Neural crest cell (in vitro differentiated cells): ENCODE results near the gene PACRG. TPM values are rescaled to one million over a fixed set of nuclear protein-coding genes. Genes with fewer than 3 reads are reported as not detected.

Source experiments
- DNase-seq: peaks from one replicate; pipeline ENCODE4 v3.0.0; 2021; ENCODE audit warnings: low read depth, mixed read lengths, low spot score
- H3K27ac Mint-ChIP-seq: one replicate; pipeline ENCODE4 v1.8.0; 2021; ENCODE audit warnings: mild to moderate bottlenecking, mixed read lengths; ENCODE audit not compliant: unreplicated experiment
- H3K27me3 Mint-ChIP-seq: 2 replicates; pipeline ENCODE4 v1.8.0; 2021; ENCODE audit warnings: low read depth, mild to moderate bottlenecking, mixed read lengths
- H3K36me3 Mint-ChIP-seq: 2 replicates; pipeline ENCODE4 v1.8.0; 2021; ENCODE audit warnings: low read depth, mild to moderate bottlenecking, mixed read lengths
- H3K4me1 Mint-ChIP-seq: 2 replicates; pipeline ENCODE4 v1.8.0; 2021; ENCODE audit warnings: mixed read lengths
- H3K4me3 Mint-ChIP-seq: one replicate; pipeline ENCODE4 v1.8.0; 2021; ENCODE audit warnings: mild to moderate bottlenecking, mixed read lengths
- H3K9me3 Mint-ChIP-seq: 2 replicates; pipeline ENCODE4 v1.8.0; 2021; ENCODE audit warnings: mixed read lengths
- CTCF ChIP-seq: fragments of 200-600 bp; sonication (generic); conservative IDR thresholded peaks from 2 replicates; pipeline ENCODE4 v1.5.0; 2021; ENCODE audit warnings: antibody characterized with exemption, mild to moderate bottlenecking
- total RNA-seq: library from RNA; stranded (reverse); gene quantifications from 2 replicates; pipeline ENCODE4 v1.2.1, GENCODE V29; 2021

The PACRG gene
- total RNA-seq, 1 donor from 2014 or later, result 1.8 TPM

GRCh38 chr6:163008626-163009025, 280.9 kb downstream of the PACRG start:
- Mint-ChIP-seq H3K27ac (no peak overlapping the region), H3K4me1 (peaks cover 5% of the 10 kb centered on the region), H3K9me3 (peaks cover 6% of the 10 kb centered on the region), H3K36me3 (no peaks in the 10 kb centered on the region), H3K4me3 (no peak overlapping the region), H3K27me3 (no peaks in the 10 kb centered on the region)
- DNase-seq, result no peak
- no peak for TF ChIP-seq CTCF

- H3K9me3 Mint-ChIP-seq, result peaks cover 6% of the 10 kb centered on the region
These were observed 282.4 kb downstream of the PACRG start for GRCh38 chr6:163010145-163010544.

DNA sequence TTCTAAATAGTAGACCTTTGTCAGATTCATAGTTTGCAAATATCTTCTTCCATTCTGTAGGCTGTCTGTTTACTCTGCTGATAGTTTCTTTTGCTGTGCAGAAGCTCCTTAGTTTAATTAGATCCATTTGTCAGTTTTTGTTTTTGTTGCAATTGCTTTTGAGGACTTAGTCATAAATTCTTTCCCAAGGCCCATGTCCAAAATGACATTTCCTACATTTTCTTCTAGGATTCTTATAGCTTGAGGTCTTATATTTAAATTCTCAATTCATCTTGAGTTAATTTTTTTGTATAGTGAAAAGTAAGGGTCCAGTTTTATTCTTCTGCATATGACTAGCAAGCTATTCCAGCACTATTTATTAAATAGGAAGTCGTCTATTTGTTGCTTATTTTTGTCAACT, 287.0 kb downstream of the PACRG start:
- Mint-ChIP-seq H3K4me3 (no peak overlapping the region), H3K4me1 (no peaks in the 10 kb centered on the region), H3K9me3 (peaks cover 4% of the 10 kb centered on the region), H3K27me3 (no peaks in the 10 kb centered on the region), H3K36me3 (no peaks in the 10 kb centered on the region), H3K27ac (no peak overlapping the region)
- no peak for TF ChIP-seq CTCF
- DNase-seq, result no peak

More at GRCh38 chr6:163010145-163010544, 282.4 kb downstream of the PACRG start:
- Mint-ChIP-seq H3K4me1 (peaks cover 5% of the 10 kb centered on the region), H3K36me3 (no peaks in the 10 kb centered on the region), H3K27me3 (no peaks in the 10 kb centered on the region), H3K4me3 (no peak overlapping the region), H3K27ac (no peak overlapping the region)
- no peak for TF ChIP-seq CTCF
- DNase-seq, result no peak

GRCh38 chr6:163017801-163018200, 290.0 kb downstream of the PACRG start:
- H3K4me1 Mint-ChIP-seq, result no peaks in the 10 kb centered on the region
- H3K4me3 Mint-ChIP-seq, result no peak overlapping the region
- H3K9me3 Mint-ChIP-seq, result peaks cover 4% of the 10 kb centered on the region
- peaks cover 2% of the 10 kb centered on the region for H3K36me3 Mint-ChIP-seq
- H3K27me3 Mint-ChIP-seq, result no peaks in the 10 kb centered on the region
- no peak overlapping the region for H3K27ac Mint-ChIP-seq
- DNase-seq, result no peak
- TF ChIP-seq CTCF, result no peak

DNA sequence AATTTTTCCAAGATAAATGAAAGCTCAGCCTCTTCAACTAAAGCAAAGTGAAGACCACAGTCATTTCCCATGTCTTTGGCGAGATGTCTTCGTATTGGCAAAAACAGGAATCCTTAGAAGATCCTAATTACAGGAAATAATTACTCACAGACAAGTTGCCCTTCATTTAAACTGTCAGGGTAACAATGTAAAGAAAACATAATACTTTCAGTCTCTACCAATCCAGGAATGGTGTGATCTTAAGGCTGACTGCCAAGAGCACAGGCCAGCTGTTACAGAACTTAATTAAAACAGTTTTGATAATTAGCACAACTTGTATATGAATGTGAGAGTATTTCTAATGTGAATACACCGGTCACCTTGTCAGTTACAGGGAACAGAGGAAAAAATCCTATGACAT, 292.2 kb downstream of the PACRG start:
- Mint-ChIP-seq H3K27me3 (no peaks in the 10 kb centered on the region), H3K9me3 (peaks cover 11% of the 10 kb centered on the region), H3K4me1 (no peaks in the 10 kb centered on the region), H3K4me3 (no peak overlapping the region), H3K27ac (no peak overlapping the region), H3K36me3 (peaks cover 5% of the 10 kb centered on the region)
- DNase-seq, result no peak
- no peak for TF ChIP-seq CTCF

DNA sequence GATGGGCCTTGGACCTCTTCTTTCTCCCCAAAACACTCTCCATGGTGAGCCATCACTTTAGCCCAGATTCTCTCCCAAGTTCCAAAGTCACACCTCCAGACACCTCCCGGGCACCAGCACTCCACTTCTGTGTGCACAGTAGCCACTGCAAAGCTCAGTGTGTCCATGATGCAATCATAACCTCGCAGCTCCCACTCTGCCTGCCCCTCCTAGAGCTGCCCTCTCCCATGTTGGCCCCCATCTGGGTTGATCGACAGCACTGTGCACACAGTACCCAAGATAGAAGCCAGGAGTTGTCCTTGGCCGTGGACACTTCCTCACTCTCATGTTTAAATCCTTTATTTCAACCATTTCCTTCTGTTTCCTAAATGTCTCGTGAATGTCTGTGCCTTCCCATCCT, 293.3 kb downstream of the PACRG start:
- H3K36me3 Mint-ChIP-seq, result peaks cover 5% of the 10 kb centered on the region
- H3K27me3 Mint-ChIP-seq, result no peaks in the 10 kb centered on the region
- H3K4me1 Mint-ChIP-seq, result no peaks in the 10 kb centered on the region
- TF ChIP-seq CTCF, result no peak
- H3K9me3 Mint-ChIP-seq, result peaks cover 13% of the 10 kb centered on the region
- no peak overlapping the region for H3K27ac Mint-ChIP-seq
- DNase-seq, result no peak
- H3K4me3 Mint-ChIP-seq, result no peak overlapping the region
